ENCODE data around the gene SLC2A4RG. TPM values are rescaled to one million over a fixed set of nuclear protein-coding genes. Genes with fewer than 3 reads are reported as not detected.

SLC2A4RG gene
- total RNA-seq, 2 donors from 2014 or later, result 69.3 to 108 TPM

GRCh38 chr20:63732118-63733095, 7.2 kb upstream of the SLC2A4RG start:
- Mint-ChIP-seq H3K36me3 (ENCODE audit: low read depth) (peaks cover 31% of the 10 kb centered on the region), H3K4me3 (no peak overlapping the region), H3K9me3 (no peaks in the 10 kb centered on the region), H3K4me1 (no peaks in the 10 kb centered on the region), H3K27me3 (ENCODE audit: insufficient read depth) (peaks cover 1% of the 10 kb centered on the region), H3K27ac (no peak overlapping the region)
- H3K9me3 ChIP-seq (ENCODE audit: control insufficient read depth, low read length), result no peaks in the 10 kb centered on the region
- DNase-seq, result no peak
- 84 to 88% methylated on average over 21 to 37 of the region's 38 CpGs for WGBS, 2 experiments (ENCODE audit: insufficient coverage in 1 of 2, insufficient read length in 1 of 2)
- no peaks in the 10 kb centered on the region for H3K27me3 ChIP-seq (ENCODE audit: control insufficient read depth, insufficient read depth, low read length, poor library complexity, severe bottlenecking)
- H3K27ac ChIP-seq (ENCODE audit: low read depth, low read length), result no peak overlapping the region
- H3K4me1 ChIP-seq (ENCODE audit: control insufficient read depth, insufficient read depth, low read length), result no peaks in the 10 kb centered on the region
- H3K4me3 ChIP-seq (ENCODE audit: low read length), result no peak overlapping the region
- no peak for TF ChIP-seq CTCF (conservative IDR thresholded peaks at IDR 0.05)
- no peak overlapping the region for H3K9ac ChIP-seq (ENCODE audit: extremely low read depth, low read length, poor library complexity, severe bottlenecking)
- peaks cover 39% of the 10 kb centered on the region for H3K36me3 ChIP-seq (ENCODE audit: control insufficient read depth, insufficient read depth, low read length)

GRCh38 chr20:63733117-63733516, 6.5 kb upstream of the SLC2A4RG start:
- Histone ChIP-seq H3K4me3 (ENCODE audit: low read length) (no peak overlapping the region), H3K9ac (ENCODE audit: extremely low read depth, low read length, poor library complexity, severe bottlenecking) (no peak overlapping the region), H3K27me3 (ENCODE audit: control insufficient read depth, insufficient read depth, low read length, poor library complexity, severe bottlenecking) (no peaks in the 10 kb centered on the region), H3K4me1 (ENCODE audit: control insufficient read depth, insufficient read depth, low read length) (no peaks in the 10 kb centered on the region), H3K36me3 (ENCODE audit: control insufficient read depth, insufficient read depth, low read length) (peaks cover 39% of the 10 kb centered on the region), H3K27ac (ENCODE audit: low read depth, low read length) (no peak overlapping the region), H3K9me3 (ENCODE audit: control insufficient read depth, low read length) (no peaks in the 10 kb centered on the region)
- 96% methylated on average over 13 of the region's 13 CpGs for WGBS, 2 experiments (ENCODE audit: insufficient coverage in 1 of 2, insufficient read length in 1 of 2)
- H3K4me1 Mint-ChIP-seq, result no peaks in the 10 kb centered on the region
- DNase-seq, result no peak
- H3K27me3 Mint-ChIP-seq (ENCODE audit: insufficient read depth), result peaks cover 1% of the 10 kb centered on the region
- H3K4me3 Mint-ChIP-seq, result no peak overlapping the region
- H3K27ac Mint-ChIP-seq, result no peak overlapping the region
- peaks cover 28% of the 10 kb centered on the region for H3K36me3 Mint-ChIP-seq (ENCODE audit: low read depth)
- TF ChIP-seq CTCF (conservative IDR thresholded peaks at IDR 0.05), result no peak
- no peaks in the 10 kb centered on the region for H3K9me3 Mint-ChIP-seq

GRCh38 chr20:63733579-63734081, 5.9 kb upstream of the SLC2A4RG start:
- WGBS, 2 experiments (ENCODE audit: insufficient coverage in 1 of 2, insufficient read length in 1 of 2), result 95 to 98% methylated on average over 14 to 18 of the region's 18 CpGs
- no peak for DNase-seq
- Histone ChIP-seq H3K9me3 (ENCODE audit: control insufficient read depth, low read length) (no peaks in the 10 kb centered on the region), H3K4me3 (ENCODE audit: low read length) (no peak overlapping the region), H3K4me1 (ENCODE audit: control insufficient read depth, insufficient read depth, low read length) (no peaks in the 10 kb centered on the region), H3K27ac (ENCODE audit: low read depth, low read length) (no peak overlapping the region), H3K9ac (ENCODE audit: extremely low read depth, low read length, poor library complexity, severe bottlenecking) (no peak overlapping the region), H3K36me3 (ENCODE audit: control insufficient read depth, insufficient read depth, low read length) (peaks cover 39% of the 10 kb centered on the region), H3K27me3 (ENCODE audit: control insufficient read depth, insufficient read depth, low read length, poor library complexity, severe bottlenecking) (no peaks in the 10 kb centered on the region)
- H3K4me3 Mint-ChIP-seq, result no peak overlapping the region
- H3K9me3 Mint-ChIP-seq, result no peaks in the 10 kb centered on the region
- H3K27me3 Mint-ChIP-seq (ENCODE audit: insufficient read depth), result peaks cover 1% of the 10 kb centered on the region
- no peaks in the 10 kb centered on the region for H3K4me1 Mint-ChIP-seq
- peaks cover 23% of the 10 kb centered on the region for H3K36me3 Mint-ChIP-seq (ENCODE audit: low read depth)
- H3K27ac Mint-ChIP-seq, result peak overlapping the region; percentile 52
- no peak for TF ChIP-seq CTCF (conservative IDR thresholded peaks at IDR 0.05)
